Astrocyte (in vitro differentiated cells and primary cell): Measurements from ENCODE around the gene METTL3. TPM values are rescaled to one million over a fixed set of nuclear protein-coding genes. Genes with fewer than 3 reads are reported as not detected.
"Not testable (repeated sequence)": the region's sequence is repeated elsewhere in the genome, so short reads cannot be mapped to it uniquely, and the experiment has no call there.

ENCODE experiments used
- DNase-seq: peaks from one replicate; pipeline ENCODE4 v3.0.0-alpha.2; 2010; ENCODE audit warnings: low read depth
- FAIRE-seq: peaks from 2 replicates; lab custom pipeline; 2011; peaks lifted over from hg19 to GRCh38; lab: Jason Lieb, UNC
- H2AFZ ChIP-seq: 2 replicates; pipeline ENCODE4 v1.6.0; 2012; ENCODE audit warnings: low read depth, low read length, inconsistent platforms
- H3K27ac ChIP-seq: 2 replicates; pipeline ENCODE4 v1.5.1; 2011; ENCODE audit warnings: low read depth, low read length, inconsistent platforms
- H3K27me3 ChIP-seq: 2 replicates; pipeline ENCODE4 v1.6.0; 2011; ENCODE audit warnings: low read length, inconsistent platforms; ENCODE audit not compliant: insufficient read depth
- H3K36me3 ChIP-seq: 2 replicates; pipeline ENCODE4 v1.5.1; 2011; ENCODE audit warnings: low read length, inconsistent platforms; ENCODE audit not compliant: insufficient read depth
- H3K4me1 ChIP-seq: 2 replicates; pipeline ENCODE4 v1.5.1; 2011; ENCODE audit warnings: low read length, inconsistent platforms; ENCODE audit not compliant: insufficient read depth
- H3K4me2 ChIP-seq: 2 replicates; pipeline ENCODE4 v1.6.0; 2012; ENCODE audit warnings: low read length, inconsistent platforms
- H3K4me3 ChIP-seq: 2 replicates; pipeline ENCODE4 v1.5.1; 2011; ENCODE audit warnings: low read depth, mild to moderate bottlenecking, low read length, inconsistent platforms; ENCODE audit not compliant: insufficient read depth
- H3K79me2 ChIP-seq: 2 replicates; pipeline ENCODE4 v1.6.0; 2012; ENCODE audit warnings: mild to moderate bottlenecking, low read length, inconsistent platforms; ENCODE audit not compliant: insufficient read depth
- H3K9ac ChIP-seq: 2 replicates; pipeline ENCODE4 v1.6.0; 2012; ENCODE audit warnings: mild to moderate bottlenecking, low read length, inconsistent platforms
- H3K9me3 ChIP-seq: 2 replicates; pipeline ENCODE4 v1.5.1; 2012; ENCODE audit warnings: low read depth, mild to moderate bottlenecking, low read length, inconsistent platforms; ENCODE audit not compliant: insufficient read depth
- H4K20me1 ChIP-seq: 2 replicates; pipeline ENCODE4 v1.6.0; 2012; ENCODE audit warnings: low read length, inconsistent platforms; ENCODE audit not compliant: insufficient read depth
- H3K27ac Mint-ChIP-seq: one replicate; pipeline ENCODE4 v1.8.0; 2021; ENCODE audit warnings: mild to moderate bottlenecking, mixed read lengths; ENCODE audit not compliant: unreplicated experiment
- H3K27me3 Mint-ChIP-seq: one replicate; pipeline ENCODE4 v1.8.0; 2021; ENCODE audit warnings: low read depth, mixed read lengths; ENCODE audit not compliant: unreplicated experiment
- H3K36me3 Mint-ChIP-seq: one replicate; pipeline ENCODE4 v1.8.0; 2021; ENCODE audit warnings: low read depth, mixed read lengths; ENCODE audit not compliant: unreplicated experiment
- H3K4me1 Mint-ChIP-seq: one replicate; pipeline ENCODE4 v1.8.0; 2021; ENCODE audit warnings: low read depth, mixed read lengths; ENCODE audit not compliant: unreplicated experiment
- H3K4me3 Mint-ChIP-seq: one replicate; pipeline ENCODE4 v1.8.0; 2021; ENCODE audit warnings: mild to moderate bottlenecking, moderate library complexity, mixed read lengths; ENCODE audit not compliant: unreplicated experiment
- H3K9me3 Mint-ChIP-seq: one replicate; pipeline ENCODE4 v1.8.0; 2021; ENCODE audit warnings: mild to moderate bottlenecking, mixed read lengths; ENCODE audit not compliant: unreplicated experiment
- CTCF ChIP-seq: IDR thresholded peaks from 2 replicates; pipeline ENCODE4 v1.5.1; 2011; ENCODE audit warnings: low read depth, mild to moderate bottlenecking, inconsistent platforms, low read length, moderate library complexity; ENCODE audit not compliant: insufficient read depth
- EZH2 ChIP-seq: IDR thresholded peaks from 2 replicates; pipeline ENCODE4 v1.6.1; 2012; ENCODE audit warnings: mild to moderate bottlenecking, low read length, inconsistent platforms; ENCODE audit not compliant: insufficient read depth
- total RNA-seq: library from RNA; stranded (reverse); gene quantifications from 2 replicates; pipeline ENCODE4 v1.2.1, GENCODE V29; 2021

METTL3 gene
- total RNA-seq, 1 donor from 2014 or later = 44.0 TPM

GRCh38 chr14:21553266-21553665 lies 42.1 kb upstream of the METTL3 start:
- no peak for TF ChIP-seq EZH2
- no peak for TF ChIP-seq CTCF
- no peaks in the 10 kb centered on the region for H4K20me1 ChIP-seq
- no peak for DNase-seq
- Mint-ChIP-seq H3K27me3 (peaks cover 2% of the 10 kb centered on the region), H3K4me1 (peaks cover 2% of the 10 kb centered on the region), H3K9me3 (peaks cover 1% of the 10 kb centered on the region), H3K4me3 (no peak overlapping the region), H3K27ac (no peak overlapping the region), H3K36me3 (peaks cover 2% of the 10 kb centered on the region)
- H3K36me3 ChIP-seq = no peaks in the 10 kb centered on the region
- H3K27me3 ChIP-seq = no peaks in the 10 kb centered on the region
- H2AFZ ChIP-seq = no peak overlapping the region
- H3K9ac ChIP-seq = no peak overlapping the region
- FAIRE-seq = no peak
- no peak overlapping the region for H3K4me2 ChIP-seq
- no peaks in the 10 kb centered on the region for H3K79me2 ChIP-seq
- H3K4me1 ChIP-seq = peaks cover 4% of the 10 kb centered on the region
- H3K9me3 ChIP-seq = no peaks in the 10 kb centered on the region
- H3K4me3 ChIP-seq = no peak overlapping the region
- H3K27ac ChIP-seq = no peak overlapping the region

- not testable (repeated sequence) for H3K9me3 Mint-ChIP-seq, H4K20me1 ChIP-seq, H3K27ac Mint-ChIP-seq, H3K9ac ChIP-seq, H3K4me3 ChIP-seq, H3K9me3 ChIP-seq, H3K36me3 ChIP-seq, DNase-seq, H3K4me1 Mint-ChIP-seq, H3K27me3 ChIP-seq, H3K4me1 ChIP-seq, H3K4me3 Mint-ChIP-seq, H3K27me3 Mint-ChIP-seq, H3K79me2 ChIP-seq, H2AFZ ChIP-seq, H3K4me2 ChIP-seq, FAIRE-seq, H3K27ac ChIP-seq, H3K36me3 Mint-ChIP-seq
Observed at GRCh38 chr14:21544588-21544987, 33.4 kb upstream of the METTL3 start.

- Mint-ChIP-seq H3K36me3 (no peaks in the 10 kb centered on the region), H3K4me1 (peaks cover 6% of the 10 kb centered on the region), H3K27ac (peak overlapping the region; percentile 7), H3K27me3 (no peaks in the 10 kb centered on the region), H3K9me3 (peaks cover 3% of the 10 kb centered on the region), H3K4me3 (no peak overlapping the region)
- peaks cover 10% of the 10 kb centered on the region for H3K27me3 ChIP-seq
- no peaks in the 10 kb centered on the region for H3K9me3 ChIP-seq
- TF ChIP-seq EZH2 (no peak), CTCF (no peak)
- no peaks in the 10 kb centered on the region for H3K36me3 ChIP-seq
- no peaks in the 10 kb centered on the region for H3K4me1 ChIP-seq
- no peak overlapping the region for H3K27ac ChIP-seq
- DNase-seq (no peak), FAIRE-seq (no peak)
- H2AFZ ChIP-seq = no peak overlapping the region
- no peak overlapping the region for H3K4me3 ChIP-seq
- no peaks in the 10 kb centered on the region for H3K79me2 ChIP-seq
- no peak overlapping the region for H3K4me2 ChIP-seq
- no peak overlapping the region for H3K9ac ChIP-seq
- no peaks in the 10 kb centered on the region for H4K20me1 ChIP-seq
Observed at GRCh38 chr14:21543963-21544362, 32.8 kb upstream of the METTL3 start.
